Measurements from ENCODE around the gene SUGCT. TPM values are rescaled to one million over a fixed set of nuclear protein-coding genes. Genes with fewer than 3 reads are reported as not detected.

Gene SUGCT
- total RNA-seq, 2 donors from 2014 or later = 10.3 to 18.6 TPM

- ATAC-seq (no peak), DNase-seq (no peak)
Observed at GRCh38 chr7:40471891-40472290, 337.1 kb downstream of the SUGCT start.

GRCh38 chr7:40474790-40475680, 340.2 kb downstream of the SUGCT start:
- intact Hi-C loops (cut with DNase I, micrococcal nuclease) = no loop called here
- DNase-seq = no peak
- ATAC-seq = no peak

More at GRCh38 chr7:40471891-40472290, 337.1 kb downstream of the SUGCT start:
- intact Hi-C loops (cut with DNase I, micrococcal nuclease) = no loop called here

GRCh38 chr7:40475681-40475982, 340.8 kb downstream of the SUGCT start:
- DNase-seq (no peak), ATAC-seq (no peak)
- intact Hi-C loops (cut with DNase I, micrococcal nuclease) = no loop called here

GRCh38 chr7:40477094-40477493, 342.3 kb downstream of the SUGCT start:
- ATAC-seq = no peak
- intact Hi-C loops (cut with DNase I, micrococcal nuclease) = no loop called here
- no peak for DNase-seq

GRCh38 chr7:40482845-40483244, 348.0 kb downstream of the SUGCT start:
- intact Hi-C loops (cut with DNase I, micrococcal nuclease) = no loop called here
- DNase-seq (no peak), ATAC-seq (no peak)

GRCh38 chr7:40483630-40484029, 348.8 kb downstream of the SUGCT start:
- ATAC-seq = no peak
- no peak for DNase-seq
- intact Hi-C loops (cut with DNase I, micrococcal nuclease) = no loop called here

- no peak for ATAC-seq
- intact Hi-C loops (cut with DNase I, micrococcal nuclease) = no loop called here
- no peak for DNase-seq
Observed at GRCh38 chr7:40489844-40490602, 355.2 kb downstream of the SUGCT start.

- no peak for DNase-seq
- intact Hi-C loops (cut with DNase I, micrococcal nuclease) = no loop called here
- ATAC-seq = no peak
Observed at GRCh38 chr7:40490603-40490924, 355.8 kb downstream of the SUGCT start.

GRCh38 chr7:40492946-40493345, 358.1 kb downstream of the SUGCT start:
- DNase-seq = no peak
- intact Hi-C loops (cut with DNase I, micrococcal nuclease) = no loop called here
- no peak for ATAC-seq

GRCh38 chr7:40493609-40494051, 358.8 kb downstream of the SUGCT start:
- no peak for ATAC-seq
- no peak for DNase-seq
- intact Hi-C loops (cut with DNase I, micrococcal nuclease) = no loop called here

GRCh38 chr7:40498924-40499510, 364.2 kb downstream of the SUGCT start:
- no peak for ATAC-seq
- no peak for DNase-seq
- intact Hi-C loops (cut with DNase I, micrococcal nuclease) = no loop called here

GRCh38 chr7:40499718-40500117, 364.9 kb downstream of the SUGCT start:
- ATAC-seq (no peak), DNase-seq (no peak)
- intact Hi-C loops (cut with DNase I, micrococcal nuclease) = no loop called here

- ATAC-seq (no peak), DNase-seq (no peak)
- intact Hi-C loops (cut with DNase I, micrococcal nuclease) = no loop called here
Observed at GRCh38 chr7:40500219-40500618, 365.4 kb downstream of the SUGCT start.

- intact Hi-C loops (cut with DNase I, micrococcal nuclease) = no loop called here
- ATAC-seq = no peak
- DNase-seq = no peak
Observed at GRCh38 chr7:40502359-40502758, 367.6 kb downstream of the SUGCT start.

GRCh38 chr7:40506158-40506557, 371.4 kb downstream of the SUGCT start:
- intact Hi-C loops (cut with DNase I, micrococcal nuclease) = no loop called here
- ATAC-seq (no peak), DNase-seq (no peak)

- no peak for DNase-seq
- intact Hi-C loops (cut with DNase I, micrococcal nuclease) = no loop called here
- no peak for ATAC-seq
Observed at GRCh38 chr7:40507166-40507565, 372.4 kb downstream of the SUGCT start.

- no peak for ATAC-seq
- no peak for DNase-seq
- intact Hi-C loops (cut with DNase I, micrococcal nuclease) = no loop called here
Observed at GRCh38 chr7:40509287-40509996, 374.6 kb downstream of the SUGCT start.

- ATAC-seq (no peak), DNase-seq (no peak)
- intact Hi-C loops (cut with DNase I, micrococcal nuclease) = no loop called here
Observed at GRCh38 chr7:40516376-40516775, 381.6 kb downstream of the SUGCT start.

GRCh38 chr7:40519009-40519408, 384.2 kb downstream of the SUGCT start:
- no peak for DNase-seq
- ATAC-seq = no peak
- intact Hi-C loops (cut with DNase I, micrococcal nuclease) = no loop called here

All from left colon (tissue), 2 donors.